NCI-H1105 treated with DMSO at 0.1 percent for 48 hours (cell line): ENCODE results near the gene PTAR1.
A peak's percentile ranks its signal among the peaks of the same experiment; 100 is the strongest.

Source experiments
- DNase-seq: peaks from one replicate; lab custom pipeline; 2025; lab: John Stamatoyannopoulos, UW

The PTAR1 gene

DNA sequence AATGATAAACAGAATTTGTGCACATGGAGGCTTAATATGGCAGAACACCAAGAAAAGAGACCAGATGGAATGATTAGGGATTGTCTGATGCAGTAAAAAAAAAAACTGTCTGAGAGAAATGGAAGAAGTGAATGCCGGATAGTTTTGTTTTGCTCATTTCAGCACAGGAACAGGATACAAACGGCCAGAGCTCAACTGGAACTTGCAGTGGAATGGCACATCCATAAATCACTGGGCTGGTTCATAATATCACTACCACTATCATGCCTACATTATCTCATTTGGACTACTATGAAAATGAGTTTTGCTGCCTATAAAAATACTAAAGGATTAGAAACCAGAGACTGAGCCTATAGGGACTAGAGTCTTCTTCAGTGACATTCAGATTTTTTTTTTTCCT, 9.7 kb downstream of the PTAR1 start:
- DNase-seq, result no peak

DNA sequence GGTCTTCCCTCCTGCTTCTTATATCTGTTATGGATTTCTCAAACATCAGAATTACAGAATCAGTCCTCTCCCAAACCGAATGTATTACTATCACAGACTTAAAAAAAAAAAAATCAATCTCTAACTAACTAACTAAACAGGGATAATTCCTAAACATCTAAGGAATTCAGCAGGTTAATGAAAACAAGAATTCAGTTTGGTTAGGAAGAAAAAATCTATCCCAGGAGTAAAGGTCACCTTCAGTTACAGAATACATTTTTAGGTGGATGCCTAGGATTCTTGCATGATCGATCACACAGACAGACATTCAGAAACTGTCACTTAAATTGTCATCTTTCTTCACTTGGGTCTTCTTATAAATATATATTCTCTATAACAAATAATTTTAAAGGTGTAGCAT, 11.5 kb downstream of the PTAR1 start:
- DNase-seq, result no peak

DNA sequence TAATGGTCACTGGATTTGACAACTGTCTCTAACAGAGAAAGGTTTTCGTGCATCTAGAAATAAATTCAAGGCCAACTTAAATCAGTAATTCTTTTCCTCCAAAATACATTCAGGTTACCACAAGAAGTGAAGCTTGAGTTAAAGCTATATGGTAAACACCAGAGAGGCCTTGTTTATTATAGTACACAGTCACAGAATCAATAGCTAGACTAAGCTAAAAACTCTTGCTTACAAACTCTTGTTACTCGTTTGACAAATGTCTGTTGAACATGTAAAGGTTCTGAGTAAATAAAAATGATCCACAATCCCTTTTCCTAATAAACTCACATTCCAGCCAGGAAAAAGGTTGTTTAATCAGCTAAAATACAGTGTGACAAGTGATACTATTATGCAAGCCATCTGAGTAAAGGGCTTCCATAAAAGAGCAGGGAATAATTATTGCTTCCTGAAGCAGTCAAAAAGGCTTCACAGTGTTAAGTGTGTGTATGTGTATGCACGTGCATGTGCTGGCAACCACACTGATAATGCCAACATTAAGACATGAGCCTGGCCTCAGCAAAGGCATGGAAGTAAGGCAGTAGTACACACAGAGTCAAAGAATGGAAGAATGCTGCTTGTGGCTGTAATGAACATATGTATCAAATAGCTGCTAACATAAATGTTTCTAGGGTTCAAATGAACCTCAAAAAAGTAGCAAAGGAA, 12.8 kb downstream of the PTAR1 start:
- no peak for DNase-seq

DNA sequence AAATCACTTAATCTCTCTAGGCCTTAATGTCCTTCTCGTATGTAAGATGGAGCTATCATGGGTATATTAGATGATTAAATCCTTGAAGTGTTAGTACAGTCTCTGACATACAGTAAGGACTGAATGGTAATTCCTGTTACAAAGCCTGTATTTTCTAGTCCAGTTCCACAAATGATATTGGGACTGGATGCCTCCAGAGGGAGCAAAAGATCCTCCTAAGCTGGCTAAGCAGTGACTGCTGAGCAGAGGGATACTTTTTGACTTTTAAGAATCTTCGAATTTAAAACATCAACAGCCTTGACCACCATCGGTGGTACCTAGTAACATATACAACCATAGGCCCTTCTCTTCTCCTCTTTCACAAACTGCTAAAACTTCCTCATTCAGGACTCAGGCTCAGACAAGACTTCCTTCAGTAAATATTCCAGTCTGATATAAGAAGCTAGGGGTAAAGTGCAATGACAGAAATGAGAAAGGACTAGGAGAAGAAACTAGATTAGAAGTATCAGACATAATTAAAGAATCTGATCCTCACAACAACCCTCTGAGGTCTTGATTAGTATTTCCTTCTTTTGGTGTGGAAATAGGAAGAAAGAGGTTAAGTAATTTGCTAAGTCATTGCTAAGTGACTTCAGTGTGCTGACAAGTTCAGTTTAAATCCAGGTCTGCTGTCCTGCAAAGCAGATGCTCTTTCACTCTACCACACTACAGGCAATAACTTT, 13.9 kb downstream of the PTAR1 start:
- no peak for DNase-seq

DNA sequence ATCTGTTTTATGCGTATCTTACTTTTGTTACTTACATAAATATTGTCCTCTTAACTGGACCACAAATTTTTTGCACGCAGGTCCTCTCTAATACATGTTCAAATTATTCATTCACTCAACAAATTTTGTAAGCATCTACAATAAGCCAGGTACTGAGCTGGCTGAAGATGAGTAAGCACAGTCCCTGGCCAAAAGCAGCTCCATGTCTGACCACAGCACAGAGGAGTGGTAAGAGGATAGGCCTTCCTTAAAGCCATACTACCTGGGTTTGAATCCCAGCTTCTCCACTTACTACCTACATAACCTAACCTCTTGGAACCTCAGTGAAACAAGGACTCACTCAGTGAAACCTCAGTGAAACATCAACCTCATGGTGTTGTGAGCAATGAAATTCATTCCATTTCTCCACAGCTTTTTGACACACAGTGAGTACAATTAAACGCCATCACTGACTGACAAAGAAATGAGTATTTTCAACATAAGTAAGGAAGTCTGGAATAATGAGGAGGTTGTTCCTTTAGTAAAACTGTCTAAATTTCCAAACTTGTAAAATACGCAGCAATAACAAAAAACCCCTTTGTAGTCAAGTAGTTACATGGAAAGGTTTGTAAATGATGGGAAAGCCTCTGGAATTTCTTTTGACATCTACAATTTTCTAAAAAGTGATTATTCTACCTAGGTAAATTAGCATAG, 15.0 kb downstream of the PTAR1 start:
- no peak for DNase-seq

DNA sequence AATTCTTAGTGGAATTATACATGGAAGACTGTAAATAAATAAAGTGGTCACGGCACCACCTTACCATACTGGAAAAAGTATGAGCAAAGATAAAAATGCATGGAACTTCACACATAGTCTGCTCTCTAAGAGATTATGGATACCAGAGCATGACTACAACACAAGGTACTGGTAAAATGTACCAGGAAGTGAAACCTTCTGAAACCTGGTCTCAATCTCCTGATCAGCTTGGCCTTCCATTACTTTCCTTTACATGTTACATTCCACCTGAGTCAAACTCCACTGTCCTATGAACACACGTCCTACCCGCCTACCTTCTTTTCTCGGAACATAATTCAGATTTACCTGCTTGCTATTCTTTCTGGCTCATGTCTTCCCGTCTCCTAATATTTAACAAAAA, 15.9 kb downstream of the PTAR1 start:
- DNase-seq, result no peak

DNA sequence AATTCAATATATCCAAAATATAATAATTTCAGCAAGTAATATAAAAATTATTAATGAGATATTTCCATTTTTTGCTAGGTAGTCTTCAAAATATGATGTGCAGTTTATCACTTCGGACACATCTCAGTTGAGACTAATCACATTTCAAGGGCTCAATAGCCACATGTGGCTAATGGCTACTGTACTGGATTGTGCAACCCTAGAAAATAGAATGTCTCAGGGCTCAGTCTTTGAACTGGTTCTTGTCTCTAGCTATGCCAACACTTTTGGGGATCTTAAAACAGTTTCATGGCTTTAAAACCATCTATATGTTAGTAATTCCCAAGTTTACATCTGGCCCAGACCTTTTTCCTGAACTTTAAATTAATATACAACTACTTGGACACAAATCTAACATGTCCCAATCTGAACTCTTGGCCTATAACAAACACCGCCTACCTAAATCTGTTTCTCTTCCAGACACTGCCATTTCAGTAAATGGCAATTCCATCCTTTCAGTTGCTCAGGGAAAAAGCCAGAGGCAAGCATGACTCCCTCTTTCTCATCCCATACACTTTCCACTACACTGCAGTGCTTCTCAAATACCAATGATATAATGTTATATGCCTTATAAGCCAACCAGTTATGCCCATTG, 18.8 kb downstream of the PTAR1 start:
- no peak for DNase-seq

DNA sequence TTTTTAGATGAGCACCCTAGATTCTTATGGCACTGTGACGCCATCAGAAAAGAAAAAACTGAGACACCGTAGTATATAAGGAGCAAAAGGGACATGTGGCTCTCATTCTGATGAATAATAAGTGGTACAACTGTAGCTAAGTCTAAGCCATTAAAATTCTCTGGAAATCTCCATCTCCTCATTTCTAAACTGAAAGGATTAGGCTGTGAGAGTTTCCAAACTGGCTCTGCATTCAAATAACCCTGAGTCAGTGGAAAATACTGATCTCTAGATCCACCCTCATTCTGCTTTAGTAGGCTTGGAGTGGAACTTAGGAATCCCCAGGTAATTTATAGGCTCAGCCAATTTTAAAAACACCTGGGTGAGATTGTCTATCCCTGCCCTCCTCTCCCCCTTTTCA, 28.5 kb downstream of the PTAR1 start:
- DNase-seq, result no peak

DNA sequence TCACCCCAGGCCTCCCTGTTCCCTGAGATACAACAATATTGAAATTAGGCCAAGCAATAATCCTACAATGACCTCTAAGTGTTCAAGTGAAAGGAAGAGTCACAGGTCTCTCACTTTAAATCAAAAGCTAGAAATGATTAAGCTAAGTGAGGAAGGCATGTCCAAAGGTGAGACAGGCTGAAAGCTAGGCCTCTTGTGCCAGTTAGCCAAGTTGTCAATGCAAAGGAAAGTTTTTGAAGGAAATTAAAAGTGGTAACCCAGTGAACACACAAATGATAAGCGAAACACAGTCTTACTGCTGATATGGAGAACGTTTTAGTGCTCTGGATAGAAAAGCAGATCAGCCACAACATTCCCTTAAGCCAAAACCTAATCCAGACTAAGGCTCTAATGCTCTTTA, 39.8 kb downstream of the PTAR1 start:
- DNase-seq, result no peak

DNA sequence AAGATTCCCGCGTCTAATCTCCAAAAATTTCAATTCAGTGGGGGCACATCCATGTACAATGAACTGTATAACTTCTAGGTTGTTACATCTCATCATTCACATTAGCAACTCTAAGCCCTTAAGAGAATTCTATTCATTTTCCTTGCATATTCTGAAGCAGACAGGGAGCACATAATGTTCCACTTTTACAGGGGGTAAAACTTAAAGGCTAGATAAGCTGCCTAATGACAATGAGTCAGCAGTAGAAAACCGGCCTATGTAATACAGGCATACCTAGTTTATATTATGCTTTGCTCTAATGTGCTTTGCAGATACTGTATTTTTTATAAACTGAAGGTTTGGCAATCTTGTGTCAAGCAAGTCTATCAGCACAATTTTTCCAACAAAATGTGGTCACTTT, 40.4 kb downstream of the PTAR1 start:
- no peak for DNase-seq

DNA sequence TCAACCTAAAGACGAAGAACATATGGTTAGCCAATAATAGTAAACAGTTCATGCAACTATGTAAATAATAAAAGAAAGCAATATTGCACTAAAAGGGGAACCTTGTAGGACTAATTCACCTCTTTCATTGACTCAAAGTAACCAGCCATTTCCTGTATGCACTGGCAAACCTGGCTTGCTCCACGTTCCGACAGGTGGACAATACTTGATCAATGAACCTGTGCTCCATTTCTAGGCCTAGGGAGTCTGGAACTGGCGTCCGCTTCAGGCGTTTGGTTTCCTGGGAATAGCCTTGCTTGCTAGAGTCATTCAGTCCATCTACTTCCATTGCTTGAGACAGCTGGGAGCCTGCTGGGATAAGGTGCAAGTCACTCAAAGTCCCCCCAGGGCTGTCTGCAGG, 41.6 kb downstream of the PTAR1 start:
- DNase-seq, result no peak

DNA sequence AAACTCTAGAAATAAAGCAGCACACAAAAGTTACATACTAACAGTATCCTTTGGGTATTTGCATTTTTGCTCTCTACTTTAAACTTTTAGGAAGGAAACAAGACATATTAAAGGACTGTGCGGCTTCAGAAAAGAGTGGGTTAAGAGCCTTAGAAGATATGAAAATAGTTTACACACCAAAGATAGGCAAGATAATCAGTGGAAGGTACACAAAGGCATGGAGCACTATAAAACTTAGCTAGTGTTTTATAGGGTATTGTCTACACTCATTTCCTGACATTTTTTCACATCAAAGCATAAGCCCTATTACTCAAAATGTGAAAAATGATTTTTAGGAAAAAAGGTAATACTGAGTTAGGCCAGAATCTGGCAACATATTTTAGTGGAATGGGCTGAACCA, 44.0 kb downstream of the PTAR1 start:
- no peak for DNase-seq

DNA sequence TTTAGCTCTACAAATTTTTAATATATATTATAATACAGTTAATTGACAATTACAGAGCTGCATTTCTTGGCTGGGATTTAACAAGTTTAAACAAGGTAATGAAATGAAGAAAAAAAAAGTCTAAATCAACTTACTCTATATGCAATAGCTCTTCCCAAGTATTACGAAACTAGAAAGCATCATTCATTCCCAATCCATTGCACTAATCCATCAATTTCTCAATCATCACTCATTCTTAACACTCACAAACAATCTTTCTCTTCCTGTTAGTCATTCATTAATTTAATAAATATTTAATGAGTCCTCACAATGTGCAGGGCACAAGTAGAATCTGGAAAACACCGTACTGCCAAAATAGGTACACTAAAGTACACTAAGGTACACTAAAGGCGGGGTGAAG, 44.7 kb downstream of the PTAR1 start:
- DNase-seq, result no peak

DNA sequence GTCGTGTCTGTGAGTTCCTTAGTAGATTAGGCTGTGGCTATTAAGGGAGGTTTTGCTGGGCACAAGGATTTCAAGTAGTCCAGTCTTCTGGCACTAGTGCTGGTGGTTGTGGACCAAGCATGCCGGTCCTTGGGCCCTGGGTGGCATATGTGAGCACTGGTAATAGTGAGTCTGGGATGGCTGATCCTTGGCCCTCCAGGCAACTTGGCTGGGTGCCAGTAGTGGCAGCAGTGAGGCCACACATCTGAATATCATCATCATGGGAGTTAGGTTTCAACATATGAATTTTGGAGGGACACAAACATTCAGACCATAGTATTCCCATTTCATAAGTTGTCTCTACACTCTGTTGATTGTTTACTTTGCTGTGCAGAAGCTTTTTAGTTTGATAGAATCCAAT, 62.3 kb downstream of the PTAR1 start:
- DNase-seq, result no peak

DNA sequence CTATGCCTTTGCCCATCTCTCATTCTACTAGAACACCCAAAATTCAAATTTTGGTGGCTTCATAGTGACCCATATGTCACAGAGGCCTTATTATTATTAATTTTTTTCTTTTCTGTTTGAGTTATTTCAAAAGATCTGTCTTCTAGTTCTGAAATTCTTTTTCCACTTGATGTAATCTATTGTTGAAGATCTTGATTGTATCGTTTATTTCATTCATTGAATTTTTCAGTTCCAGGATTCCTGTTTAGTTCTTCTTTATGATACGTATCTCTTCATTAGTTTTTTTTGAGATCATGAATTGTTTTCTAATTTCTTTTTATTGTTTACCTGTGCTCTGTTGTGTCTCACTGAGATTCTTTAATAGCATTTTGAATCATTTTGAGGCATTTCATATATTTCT, 63.0 kb downstream of the PTAR1 start:
- no peak for DNase-seq

DNA sequence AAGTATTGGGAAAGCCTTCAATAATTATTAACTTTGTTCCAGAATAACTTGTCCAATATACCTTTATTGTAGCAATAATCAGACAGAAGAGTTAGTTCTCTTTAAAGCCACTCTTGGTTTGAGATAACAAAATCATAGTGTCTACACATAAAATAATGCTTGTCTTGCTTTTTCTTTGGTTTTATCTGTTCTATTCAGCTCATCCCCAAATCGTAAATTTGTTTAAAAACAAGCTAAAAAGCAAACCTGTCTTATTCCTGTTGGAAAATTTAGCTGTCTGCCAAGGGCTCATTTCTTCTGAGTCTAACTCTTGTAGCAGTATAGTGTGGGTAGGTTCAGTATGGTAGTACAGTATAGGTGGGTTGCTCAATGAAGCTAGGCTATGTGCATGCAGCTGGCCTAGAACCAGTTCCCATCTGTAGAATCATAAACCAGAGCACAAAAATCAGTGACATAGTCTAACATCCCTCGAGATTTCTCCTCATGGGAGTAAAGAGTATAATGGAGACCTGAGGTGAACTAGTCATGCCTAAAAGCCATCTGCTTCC, 69.7 kb downstream of the PTAR1 start:
- DNase-seq, result no peak

DNA sequence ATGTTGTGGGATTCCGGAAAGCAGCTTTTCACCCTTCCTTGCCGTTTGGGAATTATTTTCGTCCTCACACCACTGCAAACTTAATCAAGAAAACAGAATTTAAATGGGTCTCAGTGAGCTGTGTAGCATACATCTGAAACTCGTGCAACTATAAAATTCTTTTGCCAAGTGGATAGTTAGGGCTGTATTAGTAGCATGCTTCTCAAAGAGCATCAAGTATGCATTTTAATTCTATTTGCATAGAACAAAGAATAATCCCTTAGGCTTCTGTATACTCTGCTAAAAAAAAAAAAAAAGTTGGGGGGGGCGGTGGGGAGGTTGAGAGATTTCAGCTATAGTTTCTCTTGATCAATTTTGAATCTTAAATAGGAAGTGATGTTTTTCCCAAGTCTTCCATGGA, 75.9 kb downstream of the PTAR1 start:
- DNase-seq, result no peak

DNA sequence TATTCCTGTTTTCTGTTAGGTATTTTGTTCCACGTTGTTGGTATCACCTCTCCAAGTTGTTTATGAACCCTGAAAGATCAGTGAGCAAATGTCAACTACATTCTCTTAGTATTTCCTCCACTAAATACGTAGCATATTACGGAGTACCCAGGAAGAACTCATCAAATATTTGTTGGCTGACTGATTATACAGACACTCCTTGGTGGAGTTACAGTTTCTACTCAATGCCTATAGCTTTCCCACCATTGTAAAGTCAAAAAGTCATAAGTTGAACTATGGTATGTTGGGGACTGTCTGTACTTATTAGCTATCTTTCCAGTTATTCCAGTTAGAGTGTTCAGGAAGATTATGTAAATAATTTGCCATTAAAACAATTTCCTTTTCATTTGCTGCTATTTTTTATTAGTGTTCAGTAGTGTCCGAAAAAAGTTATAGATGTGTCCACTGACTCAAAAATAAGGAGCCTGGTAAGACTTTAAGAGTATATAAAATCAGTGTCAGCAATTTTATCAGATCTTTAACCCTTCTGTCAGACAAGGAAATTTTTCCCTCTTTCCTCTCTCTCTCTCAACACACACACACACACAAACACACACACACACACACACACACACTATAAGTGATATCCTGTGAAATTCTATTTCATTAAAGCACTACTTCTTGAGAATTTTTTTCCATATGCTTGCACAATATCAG, 80.8 kb downstream of the PTAR1 start:
- no peak for DNase-seq

DNA sequence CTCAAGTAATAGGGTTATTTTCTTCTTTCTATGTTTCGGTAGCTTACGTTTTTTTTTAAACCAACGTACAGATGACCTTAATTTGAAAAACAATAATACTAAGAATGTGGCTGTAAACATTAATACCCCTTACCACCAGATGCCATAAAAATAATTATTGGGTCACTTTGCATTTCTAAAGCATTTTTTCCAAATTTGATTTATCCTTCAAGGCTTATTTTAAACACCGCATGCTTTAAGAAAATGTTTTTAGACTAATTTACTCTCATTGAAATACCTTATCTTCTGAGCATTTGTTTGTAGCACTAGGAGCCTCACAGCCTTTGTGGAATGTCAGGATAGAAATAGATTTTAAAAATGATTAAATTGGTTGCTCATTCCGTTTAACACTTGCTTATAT, 81.9 kb downstream of the PTAR1 start:
- DNase-seq, result no peak

DNA sequence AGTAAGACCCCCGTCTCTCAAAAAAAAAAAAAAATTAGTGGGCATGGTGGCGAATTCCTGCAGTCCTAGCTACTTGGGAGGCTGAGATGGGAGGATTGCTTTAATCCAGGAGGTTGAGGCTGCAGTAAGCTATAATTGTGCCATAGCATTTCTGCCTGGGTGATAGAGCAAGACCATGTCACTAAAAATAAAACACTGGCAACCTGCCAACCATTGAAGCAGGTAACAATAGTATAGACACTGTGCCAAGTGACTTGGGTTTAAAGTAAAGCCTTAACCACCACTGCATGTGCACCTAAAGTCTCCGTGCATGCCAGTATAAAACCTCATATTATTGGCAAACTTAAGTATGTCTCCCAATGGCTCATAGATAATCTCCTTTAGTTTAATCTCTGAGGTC, 84.2 kb downstream of the PTAR1 start:
- peak; percentile 10 for DNase-seq

DNA sequence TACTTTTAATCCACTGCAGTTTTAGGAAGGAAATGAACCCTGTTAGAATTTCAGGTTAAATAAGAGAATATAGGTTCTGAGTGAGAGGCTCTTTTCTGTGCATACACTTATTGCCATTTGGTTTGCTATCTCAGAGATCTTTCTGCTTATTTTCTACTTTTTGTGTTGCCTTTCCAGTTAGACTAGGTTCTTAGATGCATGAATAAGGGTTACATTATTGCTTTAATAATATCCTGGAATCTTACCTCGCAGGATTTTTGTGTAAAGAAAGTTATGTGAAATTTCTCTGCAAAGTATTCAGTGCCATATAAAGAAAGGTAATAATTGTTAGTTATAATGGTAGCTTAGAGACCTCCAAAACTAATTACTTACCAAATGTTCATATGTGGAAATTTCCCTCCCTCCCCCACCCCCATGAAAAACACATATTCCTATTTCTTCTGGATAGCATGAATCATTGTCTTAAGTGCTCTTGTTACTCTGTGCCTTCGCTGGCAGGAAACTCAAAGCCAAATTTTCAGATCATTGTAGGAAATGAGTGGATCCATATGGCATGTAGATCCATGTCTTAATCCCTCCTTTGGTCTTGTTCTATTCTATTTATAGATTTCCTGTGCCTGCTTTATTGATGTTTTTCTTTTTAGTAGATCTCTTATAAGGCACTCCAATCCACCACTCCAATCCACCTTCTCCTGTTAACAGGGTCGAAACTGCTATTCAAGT, 84.9 kb downstream of the PTAR1 start:
- no peak for DNase-seq
